Activated T-cell treated with anti-CD3 and anti-CD28 coated beads, Interleukin-2, amount 50 U/mL, for 4 hours (primary cell): Measurements from ENCODE around the gene TMEM266. TPM values are rescaled to one million over a fixed set of nuclear protein-coding genes. Genes with fewer than 3 reads are reported as not detected.

Experiments
- ATAC-seq, 2 donors: fragments of 200-7000 bp; cut with Tn5 transposase; one replicate each; pipeline ENCODE4 v1.10.0; 2021
- DNase-seq: peaks from one replicate; pipeline ENCODE4 v3.0.0-alpha.2; 2020
- H3K27me3 Mint-ChIP-seq: one replicate; pipeline ENCODE4 v1.8.0; 2021; ENCODE audit warnings: low read depth, mixed read lengths
- H3K36me3 Mint-ChIP-seq: one replicate; pipeline ENCODE4 v1.8.0; 2022; ENCODE audit warnings: mixed read lengths; ENCODE audit not compliant: insufficient read depth
- H3K4me1 Mint-ChIP-seq: one replicate; pipeline ENCODE4 v1.8.0; 2021; ENCODE audit warnings: low read depth, mixed read lengths
- H3K4me3 Mint-ChIP-seq: one replicate; pipeline ENCODE4 v1.8.0; 2021; ENCODE audit warnings: mild to moderate bottlenecking, moderate library complexity, mixed read lengths
- H3K9me3 Mint-ChIP-seq: one replicate; pipeline ENCODE4 v1.8.0; 2021; ENCODE audit warnings: mixed read lengths
- total RNA-seq, 3 donors: library from RNA; stranded (reverse); gene quantifications; one replicate each; pipeline ENCODE4 v1.2.1, GENCODE V29; 2021

Gene TMEM266
- total RNA-seq, 3 donors from 2014 or later = 0.11 to 0.13 TPM; not detected in 1

DNA sequence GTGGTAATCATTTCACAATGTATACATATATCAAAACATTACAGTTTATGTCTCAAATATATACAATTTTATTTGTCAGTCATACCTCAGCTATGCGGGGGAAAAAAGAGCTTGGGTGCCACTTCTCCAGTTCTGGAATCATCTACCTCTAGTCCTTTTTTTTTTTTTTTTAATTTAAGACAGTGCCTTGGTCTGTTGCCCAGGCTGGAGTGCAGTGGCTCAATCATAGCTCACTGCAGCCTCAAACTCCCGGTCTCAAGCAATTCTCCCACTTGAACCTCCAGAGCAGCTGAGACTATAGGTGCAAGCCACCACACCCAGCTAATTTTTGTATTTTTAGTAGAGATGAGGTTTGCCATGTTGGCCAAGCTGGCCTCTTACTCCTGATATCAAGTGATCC lies 67.4 kb downstream of the TMEM266 start:
- ATAC-seq (no peak), DNase-seq (no peak)
- Mint-ChIP-seq H3K9me3 (no peaks in the 10 kb centered on the region), H3K27me3 (peaks cover 11% of the 10 kb centered on the region), H3K36me3 (no peaks in the 10 kb centered on the region), H3K4me1 (no peaks in the 10 kb centered on the region), H3K4me3 (no peak overlapping the region)

GRCh38 chr15:76127880-76128279 lies 68.1 kb downstream of the TMEM266 start:
- ATAC-seq = no peak
- Mint-ChIP-seq H3K4me3 (no peak overlapping the region), H3K4me1 (no peaks in the 10 kb centered on the region), H3K27me3 (peaks cover 9% of the 10 kb centered on the region), H3K9me3 (no peaks in the 10 kb centered on the region), H3K36me3 (no peaks in the 10 kb centered on the region)
- no peak for DNase-seq

DNA sequence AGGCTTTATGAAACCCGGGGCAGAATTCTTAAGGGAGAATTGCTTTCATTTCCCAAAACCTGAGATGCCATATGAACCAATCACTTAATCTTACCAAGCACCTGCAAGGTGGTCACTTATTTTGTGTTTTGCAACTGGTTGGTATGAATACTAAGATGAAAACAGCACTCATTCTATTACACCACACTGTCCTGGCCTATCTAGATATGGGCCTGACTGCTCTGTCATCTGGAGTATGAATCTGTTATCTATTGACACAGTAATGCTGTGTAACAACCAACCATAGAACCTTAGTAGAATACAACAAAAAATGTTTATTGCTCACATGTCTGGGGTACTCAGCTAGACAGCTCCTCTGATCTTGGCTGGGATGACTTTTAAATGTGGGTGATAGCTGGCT lies 74.8 kb downstream of the TMEM266 start:
- Mint-ChIP-seq H3K9me3 (no peaks in the 10 kb centered on the region), H3K27me3 (peaks cover 8% of the 10 kb centered on the region), H3K4me1 (peaks cover 2% of the 10 kb centered on the region), H3K4me3 (no peak overlapping the region), H3K36me3 (no peaks in the 10 kb centered on the region)
- DNase-seq (no peak), ATAC-seq (no peak)

GRCh38 chr15:76135516-76135915 lies 75.7 kb downstream of the TMEM266 start:
- Mint-ChIP-seq H3K27me3 (peaks cover 6% of the 10 kb centered on the region), H3K4me3 (no peak overlapping the region), H3K4me1 (peaks cover 2% of the 10 kb centered on the region), H3K9me3 (no peaks in the 10 kb centered on the region), H3K36me3 (no peaks in the 10 kb centered on the region)
- DNase-seq (no peak), ATAC-seq (peak in 1 of 2 donors; percentile 47)

GRCh38 chr15:76138436-76138835 lies 78.7 kb downstream of the TMEM266 start:
- ATAC-seq = no peak
- Mint-ChIP-seq H3K4me3 (no peak overlapping the region), H3K4me1 (peaks cover 2% of the 10 kb centered on the region), H3K27me3 (peaks cover 17% of the 10 kb centered on the region), H3K36me3 (no peaks in the 10 kb centered on the region), H3K9me3 (no peaks in the 10 kb centered on the region)
- no peak for DNase-seq

DNA sequence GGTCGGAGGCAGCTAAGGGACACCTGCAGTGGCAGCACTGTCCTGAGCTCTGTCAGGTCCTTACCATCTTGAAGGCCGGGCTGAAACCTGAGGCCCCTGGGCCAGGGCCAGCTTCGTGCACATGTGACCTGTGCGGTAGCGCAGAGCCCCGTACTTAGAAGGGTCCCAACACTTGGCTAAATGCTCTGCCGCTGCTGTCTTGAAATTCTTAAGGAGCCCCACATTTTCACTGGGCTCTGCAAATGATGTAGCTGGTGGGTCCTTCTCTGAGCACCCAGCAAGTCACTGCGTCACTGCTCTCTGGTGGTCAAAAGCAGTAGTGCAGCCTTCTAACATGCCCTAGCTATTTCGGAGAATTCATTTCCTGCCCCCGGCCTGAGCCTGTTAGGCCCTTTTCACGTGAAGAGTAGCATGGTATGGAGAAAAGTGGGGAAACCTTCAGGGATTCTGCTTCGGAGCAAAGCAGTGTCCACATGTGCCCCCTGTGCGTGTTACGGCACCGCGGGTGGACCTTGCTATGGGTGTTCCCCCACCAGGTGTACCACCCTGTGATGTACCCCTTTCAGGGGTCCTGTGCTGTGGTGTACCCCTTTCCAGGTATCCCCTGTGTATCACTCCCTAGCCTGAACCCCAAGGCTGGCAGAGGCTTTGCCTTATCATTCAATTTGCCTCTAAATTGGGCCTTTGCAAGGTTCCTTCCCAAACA lies 79.7 kb downstream of the TMEM266 start:
- no peaks in the 10 kb centered on the region for H3K36me3 Mint-ChIP-seq
- H3K4me3 Mint-ChIP-seq = no peak overlapping the region
- H3K9me3 Mint-ChIP-seq = no peaks in the 10 kb centered on the region
- H3K4me1 Mint-ChIP-seq = peaks cover 2% of the 10 kb centered on the region
- ATAC-seq = peak; percentile 82 to 83
- peaks cover 26% of the 10 kb centered on the region for H3K27me3 Mint-ChIP-seq
- DNase-seq = peak; percentile 64

GRCh38 chr15:76140074-76140464 lies 80.3 kb downstream of the TMEM266 start:
- no peaks in the 10 kb centered on the region for H3K36me3 Mint-ChIP-seq
- H3K4me1 Mint-ChIP-seq = peaks cover 2% of the 10 kb centered on the region
- peaks cover 30% of the 10 kb centered on the region for H3K27me3 Mint-ChIP-seq
- no peaks in the 10 kb centered on the region for H3K9me3 Mint-ChIP-seq
- ATAC-seq (no peak), DNase-seq (no peak)
- no peak overlapping the region for H3K4me3 Mint-ChIP-seq

GRCh38 chr15:76146812-76147211 lies 87.0 kb downstream of the TMEM266 start:
- ATAC-seq (no peak), DNase-seq (no peak)
- H3K9me3 Mint-ChIP-seq = no peaks in the 10 kb centered on the region
- H3K27me3 Mint-ChIP-seq = peaks cover 40% of the 10 kb centered on the region
- H3K4me3 Mint-ChIP-seq = peak overlapping the region; percentile 5
- peaks cover 15% of the 10 kb centered on the region for H3K4me1 Mint-ChIP-seq
- no peaks in the 10 kb centered on the region for H3K36me3 Mint-ChIP-seq

- ATAC-seq = peak; percentile 42 to 55
- H3K36me3 Mint-ChIP-seq = no peaks in the 10 kb centered on the region
Measured at GRCh38 chr15:76147906-76148570, 88.3 kb downstream of the TMEM266 start.

GRCh38 chr15:76149291-76149915 lies 89.6 kb downstream of the TMEM266 start:
- no peak for ATAC-seq
- peaks cover 15% of the 10 kb centered on the region for H3K4me1 Mint-ChIP-seq
- no peak overlapping the region for H3K4me3 Mint-ChIP-seq
- no peaks in the 10 kb centered on the region for H3K9me3 Mint-ChIP-seq
- peaks cover 23% of the 10 kb centered on the region for H3K27me3 Mint-ChIP-seq
- H3K36me3 Mint-ChIP-seq = no peaks in the 10 kb centered on the region
- no peak for DNase-seq

More at GRCh38 chr15:76147906-76148570, 88.3 kb downstream of the TMEM266 start:
- Mint-ChIP-seq H3K27me3 (peaks cover 33% of the 10 kb centered on the region), H3K4me3 (no peak overlapping the region), H3K9me3 (no peaks in the 10 kb centered on the region), H3K4me1 (peaks cover 15% of the 10 kb centered on the region)
- peak; percentile 56 for DNase-seq

DNA sequence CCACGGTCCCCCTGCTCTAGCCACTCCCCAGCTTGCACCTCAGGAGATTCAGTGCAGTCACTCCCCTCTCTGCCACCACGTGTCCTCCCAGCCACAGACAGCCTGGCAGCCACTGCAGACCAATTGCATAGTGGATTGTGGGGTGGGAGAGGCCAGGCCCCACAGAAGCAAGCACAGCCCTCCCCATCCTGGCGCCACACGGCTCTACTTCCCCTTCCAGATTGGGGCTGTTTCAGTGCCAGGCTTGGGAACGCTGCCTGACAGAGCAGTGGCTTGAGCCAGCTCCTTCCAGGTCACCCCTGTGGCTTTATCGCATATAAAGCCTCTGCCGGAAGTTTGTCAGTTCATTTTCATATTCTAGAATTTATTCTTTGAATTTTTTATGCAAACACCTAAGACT lies 90.7 kb downstream of the TMEM266 start:
- Mint-ChIP-seq H3K9me3 (no peaks in the 10 kb centered on the region), H3K36me3 (no peaks in the 10 kb centered on the region), H3K4me3 (no peak overlapping the region), H3K4me1 (peaks cover 17% of the 10 kb centered on the region), H3K27me3 (peaks cover 15% of the 10 kb centered on the region)
- no peak for ATAC-seq
- DNase-seq = no peak

DNA sequence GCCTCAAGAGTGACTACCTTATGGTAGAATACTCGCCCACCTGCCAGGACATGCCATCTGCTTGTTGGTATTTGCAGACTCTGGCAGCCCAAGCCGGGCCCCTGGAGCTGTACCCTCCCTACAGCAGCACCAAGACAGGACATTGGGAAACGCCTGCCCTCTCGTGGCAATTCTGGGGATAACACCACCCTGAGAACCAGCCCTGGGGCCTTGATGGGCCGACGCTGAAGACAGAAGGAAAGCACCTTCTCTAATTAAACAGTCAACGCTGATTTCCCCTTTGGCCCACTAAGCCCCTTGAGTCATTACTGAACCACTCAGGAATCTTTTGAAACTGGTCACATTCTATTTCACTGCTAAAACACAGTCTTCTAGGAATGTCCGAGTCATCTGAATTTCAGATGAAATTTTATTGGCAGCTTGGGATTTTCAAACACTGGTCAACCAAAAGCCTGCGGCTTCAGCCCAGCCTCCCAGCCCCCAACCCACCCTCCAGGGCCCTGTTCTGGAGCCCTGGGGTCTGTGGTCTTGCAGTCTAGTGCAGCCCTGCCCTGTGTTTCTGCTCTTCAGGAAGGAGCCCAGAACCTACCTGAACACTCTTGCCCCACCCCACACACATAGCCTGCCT lies 91.3 kb downstream of the TMEM266 start:
- ATAC-seq = peak; percentile 85 to 86
- Mint-ChIP-seq H3K4me3 (no peak overlapping the region), H3K4me1 (peaks cover 17% of the 10 kb centered on the region), H3K27me3 (peaks cover 9% of the 10 kb centered on the region), H3K9me3 (no peaks in the 10 kb centered on the region), H3K36me3 (no peaks in the 10 kb centered on the region)
- DNase-seq = peak; percentile 73

DNA sequence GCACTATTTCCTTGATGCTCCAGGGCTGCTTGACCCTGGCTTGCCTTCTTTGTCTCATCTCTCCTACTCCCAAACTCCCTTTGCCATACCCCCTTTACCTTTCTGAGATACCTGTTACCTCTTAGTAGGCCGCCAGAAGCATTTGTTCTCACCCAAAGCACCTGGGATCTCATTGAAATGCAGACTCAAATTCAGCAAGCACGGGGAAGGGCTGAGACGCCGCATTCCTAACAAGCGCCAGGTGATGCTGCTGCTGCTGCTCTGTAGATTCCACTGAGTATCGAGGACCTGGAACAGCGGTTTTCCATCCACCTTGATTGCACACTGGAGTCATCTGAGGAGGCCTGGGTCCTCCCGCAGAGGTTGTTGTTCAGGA lies 91.8 kb downstream of the TMEM266 start:
- Mint-ChIP-seq H3K4me3 (no peak overlapping the region), H3K36me3 (no peaks in the 10 kb centered on the region), H3K9me3 (no peaks in the 10 kb centered on the region), H3K27me3 (peaks cover 5% of the 10 kb centered on the region), H3K4me1 (peaks cover 17% of the 10 kb centered on the region)
- no peak for ATAC-seq
- no peak for DNase-seq

DNA sequence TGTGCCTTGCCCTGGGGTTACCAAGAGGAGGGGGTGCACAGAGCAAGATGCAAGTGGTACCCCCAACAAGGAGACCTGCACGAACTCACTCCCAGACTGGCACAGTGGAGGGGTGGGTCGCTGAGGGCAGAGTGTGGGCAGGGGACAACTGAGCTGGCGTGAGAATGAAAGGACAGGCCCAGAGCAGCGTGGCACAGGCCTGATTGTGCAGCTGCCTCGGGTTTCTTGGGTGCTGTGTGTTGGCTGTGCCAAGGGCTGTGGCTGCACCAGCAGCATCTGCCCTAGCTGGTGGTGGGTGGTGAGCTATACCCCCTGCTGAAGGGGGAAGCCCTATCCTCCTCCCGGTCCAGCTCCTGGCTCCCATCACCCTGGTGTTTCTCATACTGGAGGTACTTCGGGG lies 92.4 kb downstream of the TMEM266 start:
- Mint-ChIP-seq H3K9me3 (no peaks in the 10 kb centered on the region), H3K4me3 (no peak overlapping the region), H3K4me1 (peaks cover 17% of the 10 kb centered on the region), H3K27me3 (no peaks in the 10 kb centered on the region), H3K36me3 (no peaks in the 10 kb centered on the region)
- no peak for ATAC-seq
- no peak for DNase-seq
